HepG2 (cell line): ENCODE measurements around the gene KIF22. TPM values are rescaled to one million over a fixed set of nuclear protein-coding genes. Genes with fewer than 3 reads are reported as not detected.
A peak's percentile ranks its signal among the peaks of the same experiment; 100 is the strongest.

Experiments used
- ARID4A ChIP-seq: sonication (generic); formaldehyde crosslinking; IDR thresholded peaks from 2 replicates; pipeline ENCODE4 v1.5.0; 2020; ENCODE audit warnings: mild to moderate bottlenecking, missing genetic modification reagents, borderline replicate concordance
- HDAC1 ChIP-seq: sonication (generic); formaldehyde crosslinking; IDR thresholded peaks from 2 replicates; pipeline ENCODE4 v1.5.1; 2020; ENCODE audit warnings: mild to moderate bottlenecking, missing genetic modification reagents
- IKZF4 ChIP-seq: sonication (generic); formaldehyde crosslinking; IDR thresholded peaks from 2 replicates; pipeline ENCODE4 v1.5.1; 2020; ENCODE audit warnings: borderline replicate concordance, mild to moderate bottlenecking, low read depth, missing genetic modification reagents; ENCODE audit errors: not compliant biosample characterization
- MNT ChIP-seq: fragments of 450-650 bp; IDR thresholded peaks from 2 replicates; pipeline ENCODE4 v1.6.1; 2016
- MYNN ChIP-seq: sonication (generic); formaldehyde crosslinking; IDR thresholded peaks from 2 replicates; pipeline ENCODE4 v1.4.0; 2020; ENCODE audit warnings: mild to moderate bottlenecking, low read depth, missing genetic modification reagents
- NR2C2 ChIP-seq: sonication (generic); formaldehyde crosslinking; IDR thresholded peaks from 2 replicates; pipeline ENCODE4 v1.4.0; 2020; ENCODE audit warnings: missing genetic modification reagents, mild to moderate bottlenecking, moderate library complexity, borderline replicate concordance
- PITX1 ChIP-seq: sonication (generic); formaldehyde crosslinking; IDR thresholded peaks from 2 replicates; pipeline ENCODE4 v1.5.1; 2020; ENCODE audit warnings: mild to moderate bottlenecking, missing genetic modification reagents
- SUZ12 ChIP-seq: fragments of 150-350 bp; IDR thresholded peaks from 2 replicates; pipeline ENCODE4 v1.6.1; 2014; ENCODE audit warnings: low read depth, low read length
- TEAD2 ChIP-seq: sonication (generic); formaldehyde crosslinking; IDR thresholded peaks from 2 replicates; pipeline ENCODE4 v1.9.0; 2021; ENCODE audit warnings: missing genetic modification reagents
- ZBTB8A ChIP-seq: sonication (generic); formaldehyde crosslinking; IDR thresholded peaks from 2 replicates; pipeline ENCODE4 v1.4.0; 2020; ENCODE audit warnings: mild to moderate bottlenecking, low read depth, missing genetic modification reagents, borderline replicate concordance
- ZNF253 ChIP-seq: sonication (generic); formaldehyde crosslinking; IDR thresholded peaks from 2 replicates; pipeline ENCODE4 v1.8.0; 2022; ENCODE audit warnings: mild to moderate bottlenecking, missing genetic modification reagents, borderline replicate concordance
- ZNF609 ChIP-seq: sonication (generic); formaldehyde crosslinking; IDR thresholded peaks from 2 replicates; pipeline ENCODE4 v1.4.0; 2020; ENCODE audit warnings: mild to moderate bottlenecking, missing genetic modification reagents, borderline replicate concordance
- ZNF629 ChIP-seq: sonication (generic); formaldehyde crosslinking; conservative IDR thresholded peaks from 2 replicates; pipeline ENCODE4 v1.5.0; 2020; ENCODE audit warnings: missing genetic modification reagents
- ZNF773 ChIP-seq: sonication (generic); formaldehyde crosslinking; IDR thresholded peaks from 2 replicates; pipeline ENCODE4 v1.4.0; 2020; ENCODE audit warnings: missing genetic modification reagents, borderline replicate concordance
- ZSCAN29 ChIP-seq: sonication (generic); formaldehyde crosslinking; conservative IDR thresholded peaks from 2 replicates; pipeline ENCODE4 v1.4.0; 2020; ENCODE audit warnings: mild to moderate bottlenecking, missing genetic modification reagents
- polyA plus RNA-seq, 8 experiments: library from polyadenylated mRNA; depleted of rRNA in 3 of 8; stranded (reverse) in 7 of 8; unstranded in 1 of 8; fragments of >200 nt; fragmentation: Illumina TruSeq in 4 of 8; extraction: Trizol in 4 of 8; gene quantifications; 2 replicates each; pipeline versions ENCODE4 v1.2.1 to v1.2.3, GENCODE V29; 2011 to 2016; ENCODE audit warnings: low read depth in 4 of 8, missing spikeins in 1 of 8, mixed read lengths in 1 of 8; ENCODE audit not compliant: insufficient read depth in 1 of 8
- total RNA-seq, 5 experiments: library from RNA; depleted of rRNA; stranded (reverse); fragments of >200 nt; fragmentation: Illumina TruSeq; extraction: Trizol; gene quantifications; 2 replicates each; pipeline ENCODE4 v1.2.3, GENCODE V29; 2016; ENCODE audit warnings: low read depth in 1 of 5

Gene KIF22
- total and polyA plus RNA-seq, 2 of the 13 experiments (the other 11 are each of a cell fraction or from before 2014, with no cell fraction given): 95.8 to 118 TPM

GRCh38 chr16:29790183-29790948, at the start of gene KIF22 (continued):
- TF ChIP-seq ZNF609 (CRISPR knock-in tag) (peak; percentile 14; the same call in 1 of the 2 replicates), NR2C2 (CRISPR knock-in tag) (peak; percentile 93), MYNN (CRISPR knock-in tag) (peak; percentile 26; the same call in 1 of the 2 replicates), PITX1 (CRISPR knock-in tag) (peak; percentile 79; the same call in 1 of the 2 replicates), ARID4A (peak; percentile 99), MNT (peak; percentile 74), SUZ12 (0 out of 2 replicates have a peak, but pooled peaks have one; percentile 9), ZNF629 (CRISPR knock-in tag) (no peak; the same call in 1 of the 2 replicates), ZNF773 (CRISPR knock-in tag) (peak; percentile 84; the same call in 1 of the 2 replicates), IKZF4 (peak; percentile 78), ZBTB8A (no peak), ZNF253 (peak; percentile 61; the same call in 1 of the 2 replicates), ZSCAN29 (CRISPR knock-in tag) (peak; percentile 43; the same call in 1 of the 2 replicates), HDAC1 (CRISPR knock-in tag) (peak; percentile 98), TEAD2 (CRISPR knock-in tag) (no peak)
